CD4-positive, alpha-beta T cell treated with Interferon gamma for 1 hour (primary cell): ENCODE results near the gene ZSCAN18.

Source experiments
- DNase-seq: peaks from one replicate; pipeline ENCODE4 v3.0.0-alpha.2; 2020

ZSCAN18 gene

GRCh38 chr19:58042495-58043340, 55.3 kb downstream of the ZSCAN18 start:
- DNase-seq, result no peak

GRCh38 chr19:58040751-58041525, 57.1 kb downstream of the ZSCAN18 start:
- DNase-seq, result no peak

- no peak for DNase-seq
Measured at GRCh38 chr19:58038688-58039204, 59.3 kb downstream of the ZSCAN18 start.

GRCh38 chr19:58037927-58038687, 59.9 kb downstream of the ZSCAN18 start:
- DNase-seq, result no peak

- no peak for DNase-seq
Measured at GRCh38 chr19:58035863-58036262, 62.2 kb downstream of the ZSCAN18 start.

GRCh38 chr19:58034477-58034793, 63.6 kb downstream of the ZSCAN18 start:
- DNase-seq, result no peak
